ENCODE measurements around the gene CAMSAP2.

DNA sequence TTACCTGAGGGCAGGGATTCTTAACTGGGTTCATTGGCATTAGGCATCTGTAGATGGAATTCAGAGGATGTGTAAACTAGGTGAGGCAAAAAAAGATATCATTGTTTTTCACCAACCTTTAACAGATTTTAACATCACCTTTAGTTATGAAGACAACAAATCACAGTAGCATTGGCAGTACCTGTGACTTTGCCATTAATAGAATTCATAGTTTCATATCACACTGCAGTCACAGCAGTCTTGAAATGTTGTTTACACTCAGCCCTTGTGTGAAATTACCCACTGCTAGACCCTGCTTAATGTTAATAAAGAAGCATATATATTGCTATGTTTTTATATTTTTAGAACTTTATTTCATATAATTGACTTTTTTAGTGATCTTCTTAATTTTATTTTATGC is 154.3 kb downstream of the CAMSAP2 start:
- TF ChIP-seq, protein P1, sequence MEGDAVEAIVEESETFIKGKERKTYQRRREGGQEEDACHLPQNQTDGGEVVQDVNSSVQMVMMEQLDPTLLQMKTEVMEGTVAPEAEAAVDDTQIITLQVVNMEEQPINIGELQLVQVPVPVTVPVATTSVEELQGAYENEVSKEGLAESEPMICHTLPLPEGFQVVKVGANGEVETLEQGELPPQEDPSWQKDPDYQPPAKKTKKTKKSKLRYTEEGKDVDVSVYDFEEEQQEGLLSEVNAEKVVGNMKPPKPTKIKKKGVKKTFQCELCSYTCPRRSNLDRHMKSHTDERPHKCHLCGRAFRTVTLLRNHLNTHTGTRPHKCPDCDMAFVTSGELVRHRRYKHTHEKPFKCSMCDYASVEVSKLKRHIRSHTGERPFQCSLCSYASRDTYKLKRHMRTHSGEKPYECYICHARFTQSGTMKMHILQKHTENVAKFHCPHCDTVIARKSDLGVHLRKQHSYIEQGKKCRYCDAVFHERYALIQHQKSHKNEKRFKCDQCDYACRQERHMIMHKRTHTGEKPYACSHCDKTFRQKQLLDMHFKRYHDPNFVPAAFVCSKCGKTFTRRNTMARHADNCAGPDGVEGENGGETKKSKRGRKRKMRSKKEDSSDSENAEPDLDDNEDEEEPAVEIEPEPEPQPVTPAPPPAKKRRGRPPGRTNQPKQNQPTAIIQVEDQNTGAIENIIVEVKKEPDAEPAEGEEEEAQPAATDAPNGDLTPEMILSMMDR (IDR thresholded peaks at IDR 0.05): no peak
- no peak for TF ChIP-seq EZH2 (IDR thresholded peaks at IDR 0.05)

Measured in neural progenitor cell (in vitro differentiated cells).